ENCODE data around the gene OOSP4B.
"Not testable (repeated sequence)": the region's sequence is repeated elsewhere in the genome, so short reads cannot be mapped to it uniquely, and the experiment has no call there.

OOSP4B gene

DNA sequence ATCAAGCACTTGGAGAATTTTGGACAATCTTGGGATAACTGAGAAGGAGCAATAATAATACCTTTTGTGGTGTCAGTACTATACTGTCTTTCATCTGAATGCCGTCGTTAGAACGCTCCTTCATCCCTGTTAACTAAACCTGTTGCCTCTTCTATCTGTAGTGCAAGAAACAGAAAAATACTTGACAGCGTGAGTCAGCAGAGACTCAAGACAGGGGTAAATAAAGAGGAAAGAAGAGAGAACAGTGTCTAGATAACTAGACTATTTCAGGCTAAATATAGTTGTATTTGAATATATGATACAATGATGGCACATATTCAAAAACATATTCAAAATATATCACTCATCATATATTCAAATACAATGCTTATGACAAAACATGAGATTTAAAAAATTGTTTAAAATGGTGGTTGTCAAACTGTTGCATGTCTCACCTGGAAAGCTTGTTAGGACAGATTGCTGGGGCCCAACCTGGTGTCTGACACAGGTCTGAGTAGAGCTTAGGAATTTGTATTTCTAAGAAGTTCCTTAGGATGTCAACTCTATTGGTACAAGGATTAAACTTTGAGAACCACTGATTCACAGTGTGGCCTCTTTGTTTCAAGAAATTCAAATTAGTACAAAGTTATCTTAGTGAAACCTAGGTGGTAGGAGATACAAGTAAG is 35.7 kb upstream of the OOSP4B start:
- TF ChIP-seq ZNF8 (CRISPR knock-in tag; IDR thresholded peaks at IDR 0.05): no peak
- TF ChIP-seq, protein P1, sequence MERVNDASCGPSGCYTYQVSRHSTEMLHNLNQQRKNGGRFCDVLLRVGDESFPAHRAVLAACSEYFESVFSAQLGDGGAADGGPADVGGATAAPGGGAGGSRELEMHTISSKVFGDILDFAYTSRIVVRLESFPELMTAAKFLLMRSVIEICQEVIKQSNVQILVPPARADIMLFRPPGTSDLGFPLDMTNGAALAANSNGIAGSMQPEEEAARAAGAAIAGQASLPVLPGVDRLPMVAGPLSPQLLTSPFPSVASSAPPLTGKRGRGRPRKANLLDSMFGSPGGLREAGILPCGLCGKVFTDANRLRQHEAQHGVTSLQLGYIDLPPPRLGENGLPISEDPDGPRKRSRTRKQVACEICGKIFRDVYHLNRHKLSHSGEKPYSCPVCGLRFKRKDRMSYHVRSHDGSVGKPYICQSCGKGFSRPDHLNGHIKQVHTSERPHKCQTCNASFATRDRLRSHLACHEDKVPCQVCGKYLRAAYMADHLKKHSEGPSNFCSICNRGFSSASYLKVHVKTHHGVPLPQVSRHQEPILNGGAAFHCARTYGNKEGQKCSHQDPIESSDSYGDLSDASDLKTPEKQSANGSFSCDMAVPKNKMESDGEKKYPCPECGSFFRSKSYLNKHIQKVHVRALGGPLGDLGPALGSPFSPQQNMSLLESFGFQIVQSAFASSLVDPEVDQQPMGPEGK (CRISPR knock-in tag; IDR thresholded peaks at IDR 0.05; ENCODE audit: borderline replicate concordance): no peak
- TF ChIP-seq RARB (CRISPR knock-in tag; IDR thresholded peaks at IDR 0.05): no peak
- no peak for TF ChIP-seq ZNF565 (CRISPR knock-in tag; conservative IDR thresholded peaks at IDR 0.05; ENCODE audit: low read depth)
- no peak for TF ChIP-seq TOX (CRISPR knock-in tag; IDR thresholded peaks at IDR 0.05; ENCODE audit: borderline replicate concordance)
- no peak for ATAC-seq

DNA sequence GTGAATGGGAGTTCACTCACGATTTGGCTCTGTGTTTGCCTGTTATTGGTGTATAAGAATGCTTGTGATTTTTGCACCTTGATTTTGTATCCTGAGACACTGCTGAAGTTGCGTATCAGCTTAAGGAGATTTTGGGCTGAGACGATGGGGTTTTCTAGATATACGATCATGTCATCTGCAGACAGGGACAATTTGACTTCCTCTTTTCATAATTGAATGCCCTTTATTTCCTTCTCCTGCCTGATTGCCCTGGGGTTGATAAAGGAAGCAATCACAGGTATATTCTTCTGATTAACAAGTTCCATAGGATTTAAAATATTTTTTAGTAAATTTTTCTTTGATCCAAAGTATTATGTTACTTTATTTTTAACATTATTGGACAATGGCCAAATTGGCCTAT is 34.9 kb upstream of the OOSP4B start:
- ATAC-seq: not testable (repeated sequence)

DNA sequence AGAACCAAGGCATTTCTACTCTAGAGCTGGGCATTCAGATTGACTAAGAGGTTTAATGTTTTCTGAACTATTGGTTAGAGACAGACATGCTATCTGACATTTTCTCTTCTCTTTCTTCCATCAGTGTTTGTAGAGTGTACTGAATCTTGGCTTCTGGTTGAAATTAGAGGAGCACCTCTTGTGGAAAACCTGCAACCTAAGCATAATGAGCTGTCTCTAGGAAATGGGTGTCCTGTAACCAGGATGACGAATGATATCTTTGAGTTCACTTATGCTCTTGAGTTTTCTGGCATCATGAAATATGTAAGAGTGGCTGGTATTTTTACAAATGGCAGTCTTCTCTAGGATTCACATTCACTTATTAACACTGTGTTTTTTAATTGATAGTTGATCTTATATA is 33.8 kb upstream of the OOSP4B start:
- TF ChIP-seq CSDC2 (CRISPR knock-in tag; IDR thresholded peaks at IDR 0.05) (no peak), ZNF70 (CRISPR knock-in tag; IDR thresholded peaks at IDR 0.05) (no peak), TCF4 (CRISPR knock-in tag; IDR thresholded peaks at IDR 0.05; ENCODE audit: borderline replicate concordance) (no peak), BACH2 (CRISPR knock-in tag; IDR thresholded peaks at IDR 0.05; ENCODE audit: borderline replicate concordance) (no peak), RARB (CRISPR knock-in tag; IDR thresholded peaks at IDR 0.05) (no peak), ZFP30 (CRISPR knock-in tag; IDR thresholded peaks at IDR 0.05) (no peak), PPARA (CRISPR knock-in tag; IDR thresholded peaks at IDR 0.05; ENCODE audit: borderline replicate concordance) (no peak), ARNTL (CRISPR knock-in tag; IDR thresholded peaks at IDR 0.05; ENCODE audit: borderline replicate concordance, low read depth) (no peak), ZNF8 (CRISPR knock-in tag; IDR thresholded peaks at IDR 0.05) (no peak)
- TF ChIP-seq, protein P2, sequence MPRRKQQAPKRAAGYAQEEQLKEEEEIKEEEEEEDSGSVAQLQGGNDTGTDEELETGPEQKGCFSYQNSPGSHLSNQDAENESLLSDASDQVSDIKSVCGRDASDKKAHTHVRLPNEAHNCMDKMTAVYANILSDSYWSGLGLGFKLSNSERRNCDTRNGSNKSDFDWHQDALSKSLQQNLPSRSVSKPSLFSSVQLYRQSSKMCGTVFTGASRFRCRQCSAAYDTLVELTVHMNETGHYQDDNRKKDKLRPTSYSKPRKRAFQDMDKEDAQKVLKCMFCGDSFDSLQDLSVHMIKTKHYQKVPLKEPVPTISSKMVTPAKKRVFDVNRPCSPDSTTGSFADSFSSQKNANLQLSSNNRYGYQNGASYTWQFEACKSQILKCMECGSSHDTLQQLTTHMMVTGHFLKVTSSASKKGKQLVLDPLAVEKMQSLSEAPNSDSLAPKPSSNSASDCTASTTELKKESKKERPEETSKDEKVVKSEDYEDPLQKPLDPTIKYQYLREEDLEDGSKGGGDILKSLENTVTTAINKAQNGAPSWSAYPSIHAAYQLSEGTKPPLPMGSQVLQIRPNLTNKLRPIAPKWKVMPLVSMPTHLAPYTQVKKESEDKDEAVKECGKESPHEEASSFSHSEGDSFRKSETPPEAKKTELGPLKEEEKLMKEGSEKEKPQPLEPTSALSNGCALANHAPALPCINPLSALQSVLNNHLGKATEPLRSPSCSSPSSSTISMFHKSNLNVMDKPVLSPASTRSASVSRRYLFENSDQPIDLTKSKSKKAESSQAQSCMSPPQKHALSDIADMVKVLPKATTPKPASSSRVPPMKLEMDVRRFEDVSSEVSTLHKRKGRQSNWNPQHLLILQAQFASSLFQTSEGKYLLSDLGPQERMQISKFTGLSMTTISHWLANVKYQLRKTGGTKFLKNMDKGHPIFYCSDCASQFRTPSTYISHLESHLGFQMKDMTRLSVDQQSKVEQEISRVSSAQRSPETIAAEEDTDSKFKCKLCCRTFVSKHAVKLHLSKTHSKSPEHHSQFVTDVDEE (CRISPR knock-in tag; IDR thresholded peaks at IDR 0.05): no peak
- TF ChIP-seq, protein P3, sequence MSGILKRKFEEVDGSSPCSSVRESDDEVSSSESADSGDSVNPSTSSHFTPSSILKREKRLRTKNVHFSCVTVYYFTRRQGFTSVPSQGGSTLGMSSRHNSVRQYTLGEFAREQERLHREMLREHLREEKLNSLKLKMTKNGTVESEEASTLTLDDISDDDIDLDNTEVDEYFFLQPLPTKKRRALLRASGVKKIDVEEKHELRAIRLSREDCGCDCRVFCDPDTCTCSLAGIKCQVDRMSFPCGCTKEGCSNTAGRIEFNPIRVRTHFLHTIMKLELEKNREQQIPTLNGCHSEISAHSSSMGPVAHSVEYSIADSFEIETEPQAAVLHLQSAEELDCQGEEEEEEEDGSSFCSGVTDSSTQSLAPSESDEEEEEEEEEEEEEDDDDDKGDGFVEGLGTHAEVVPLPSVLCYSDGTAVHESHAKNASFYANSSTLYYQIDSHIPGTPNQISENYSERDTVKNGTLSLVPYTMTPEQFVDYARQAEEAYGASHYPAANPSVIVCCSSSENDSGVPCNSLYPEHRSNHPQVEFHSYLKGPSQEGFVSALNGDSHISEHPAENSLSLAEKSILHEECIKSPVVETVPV (CRISPR knock-in tag; IDR thresholded peaks at IDR 0.05): no peak
- no peak for ATAC-seq

DNA sequence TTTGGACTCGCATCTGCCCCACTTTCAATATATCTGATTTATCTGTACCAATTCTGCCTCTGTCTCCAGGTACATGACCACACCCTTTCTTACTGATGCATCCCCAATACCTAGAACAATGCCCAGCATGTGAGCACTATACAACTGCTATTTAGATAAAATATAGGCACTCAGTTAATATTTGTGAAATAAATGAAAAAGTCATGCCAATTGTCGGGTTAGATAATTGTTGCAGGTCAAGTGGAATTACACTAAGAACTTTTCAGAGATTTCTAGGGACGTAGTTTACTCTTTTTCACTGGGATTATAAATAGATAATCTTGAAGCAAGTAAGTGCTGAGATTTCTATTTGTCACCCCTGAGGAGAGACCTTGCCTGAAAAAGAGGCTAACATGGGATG is 32.6 kb upstream of the OOSP4B start:
- no peak for ATAC-seq
- TF ChIP-seq ZNF565 (CRISPR knock-in tag; conservative IDR thresholded peaks at IDR 0.05; ENCODE audit: low read depth) (no peak), ISL1 (CRISPR knock-in tag; IDR thresholded peaks at IDR 0.05) (no peak)

DNA sequence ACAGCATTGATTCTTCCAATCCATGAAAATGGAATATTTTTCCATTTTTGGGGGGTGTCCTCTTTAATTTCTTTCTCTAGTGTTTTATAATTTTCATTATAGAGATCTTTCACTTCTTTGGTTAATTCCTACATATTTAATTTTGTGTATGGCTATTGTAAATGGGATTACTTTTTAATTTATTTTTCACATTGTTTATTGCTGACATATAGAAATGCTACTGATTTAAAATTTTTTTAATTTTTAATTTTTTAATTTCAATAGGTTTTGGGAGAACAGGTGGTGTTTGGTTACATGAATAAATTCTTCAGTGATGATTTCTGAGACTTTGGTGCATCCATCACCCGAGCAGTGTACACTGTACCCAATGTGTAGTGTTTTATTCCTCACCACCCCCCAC is 26.6 kb upstream of the OOSP4B start:
- no peak for ATAC-seq
- TF ChIP-seq GLIS3 (CRISPR knock-in tag; IDR thresholded peaks at IDR 0.05) (no peak), TCF4 (CRISPR knock-in tag; IDR thresholded peaks at IDR 0.05; ENCODE audit: borderline replicate concordance) (no peak), ESRRG (CRISPR knock-in tag; IDR thresholded peaks at IDR 0.05) (no peak), RARB (CRISPR knock-in tag; IDR thresholded peaks at IDR 0.05) (no peak), BACH2 (CRISPR knock-in tag; IDR thresholded peaks at IDR 0.05; ENCODE audit: borderline replicate concordance) (no peak), ZNF8 (CRISPR knock-in tag; IDR thresholded peaks at IDR 0.05) (no peak), ARNTL (CRISPR knock-in tag; IDR thresholded peaks at IDR 0.05; ENCODE audit: borderline replicate concordance, low read depth) (no peak), SNAI2 (CRISPR knock-in tag; IDR thresholded peaks at IDR 0.05) (no peak), CSDC2 (CRISPR knock-in tag; IDR thresholded peaks at IDR 0.05) (no peak), ZNF70 (CRISPR knock-in tag; IDR thresholded peaks at IDR 0.05) (no peak)
- TF ChIP-seq, protein P2 (CRISPR knock-in tag; IDR thresholded peaks at IDR 0.05): no peak
- TF ChIP-seq, protein P4, sequence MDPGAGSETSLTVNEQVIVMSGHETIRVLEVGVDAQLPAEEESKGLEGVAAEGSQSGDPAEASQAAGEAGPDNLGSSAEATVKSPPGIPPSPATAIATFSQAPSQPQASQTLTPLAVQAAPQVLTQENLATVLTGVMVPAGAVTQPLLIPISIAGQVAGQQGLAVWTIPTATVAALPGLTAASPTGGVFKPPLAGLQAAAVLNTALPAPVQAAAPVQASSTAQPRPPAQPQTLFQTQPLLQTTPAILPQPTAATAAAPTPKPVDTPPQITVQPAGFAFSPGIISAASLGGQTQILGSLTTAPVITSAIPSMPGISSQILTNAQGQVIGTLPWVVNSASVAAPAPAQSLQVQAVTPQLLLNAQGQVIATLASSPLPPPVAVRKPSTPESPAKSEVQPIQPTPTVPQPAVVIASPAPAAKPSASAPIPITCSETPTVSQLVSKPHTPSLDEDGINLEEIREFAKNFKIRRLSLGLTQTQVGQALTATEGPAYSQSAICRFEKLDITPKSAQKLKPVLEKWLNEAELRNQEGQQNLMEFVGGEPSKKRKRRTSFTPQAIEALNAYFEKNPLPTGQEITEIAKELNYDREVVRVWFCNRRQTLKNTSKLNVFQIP (CRISPR knock-in tag; IDR thresholded peaks at IDR 0.05; ENCODE audit: borderline replicate concordance, low read depth): no peak
- TF ChIP-seq, protein P3 (CRISPR knock-in tag; IDR thresholded peaks at IDR 0.05): no peak
